H1 (cell line): ENCODE data around the gene EPHA7. TPM values are rescaled to one million over a fixed set of nuclear protein-coding genes. Genes with fewer than 3 reads are reported as not detected.

Source experiments
- SIRT6 ChIP-seq: IDR thresholded peaks from one replicate; pipeline ENCODE4 v1.7.1; 2012; ENCODE audit warnings: low read length, inconsistent platforms
- SIX5 ChIP-seq: IDR thresholded peaks from 2 replicates; pipeline ENCODE4 v1.6.1; 2011; ENCODE audit warnings: mild to moderate bottlenecking, low read depth, low read length
- polyA plus RNA-seq, 7 experiments: library from polyadenylated mRNA; depleted of rRNA in 3 of 7; stranded (reverse) in 5 of 7; unstranded in 2 of 7; fragments of >200 nt in 5 of 7; fragments of 200-250 nt in 2 of 7; gene quantifications; 1 replicate in 5 of 7; 2 replicates in 1 of 7; 4 replicates in 1 of 7; pipeline versions ENCODE4 v1.2.1 to v1.2.3, GENCODE V29; 2011 to 2013; ENCODE audit warnings: missing spikeins in 2 of 7, mixed read lengths in 2 of 7
- total RNA-seq: library from RNA; stranded (reverse); fragmentation: NEBNext Ultra II Directional; extraction: Animal tissue kit (Norgen Biotek cat#: 25700); gene quantifications from 2 replicates; pipeline ENCODE4 v1.2.1, GENCODE V29; 2021
- TF ChIP-seq, protein P1 (sequence below): fragments of 300-600 bp; sonication (generic); IDR thresholded peaks from 2 replicates; pipeline ENCODE4 v1.7.1; 2012; ENCODE audit warnings: low read length, moderate library complexity, mild to moderate bottlenecking, inconsistent platforms; ENCODE audit not compliant: insufficient replicate concordance

EPHA7 gene
- total and polyA plus RNA-seq, 2 of the 8 experiments (the other 6 are each of a cell fraction or from before 2014, with no cell fraction given) = 1.3 to 6.8 TPM

DNA sequence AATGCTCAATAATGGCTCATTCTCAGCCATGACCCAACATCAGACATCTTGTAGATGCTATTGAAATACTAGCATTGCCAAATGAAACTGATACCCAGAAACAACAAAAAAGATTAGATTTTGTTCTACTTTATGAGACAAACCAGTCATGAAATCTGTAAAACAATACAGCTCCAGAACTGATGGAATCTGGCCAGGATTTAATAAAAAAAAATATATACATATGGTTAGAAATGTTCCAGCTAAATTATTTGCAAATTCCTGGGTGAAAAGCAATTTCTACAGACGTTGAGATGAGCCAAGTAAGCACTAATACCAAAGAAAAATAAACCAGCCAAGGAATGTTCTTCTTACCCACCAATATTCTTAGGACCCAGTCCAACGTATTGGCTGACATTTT is 201.3 kb downstream of the EPHA7 start (continued):
- TF ChIP-seq, protein P1, sequence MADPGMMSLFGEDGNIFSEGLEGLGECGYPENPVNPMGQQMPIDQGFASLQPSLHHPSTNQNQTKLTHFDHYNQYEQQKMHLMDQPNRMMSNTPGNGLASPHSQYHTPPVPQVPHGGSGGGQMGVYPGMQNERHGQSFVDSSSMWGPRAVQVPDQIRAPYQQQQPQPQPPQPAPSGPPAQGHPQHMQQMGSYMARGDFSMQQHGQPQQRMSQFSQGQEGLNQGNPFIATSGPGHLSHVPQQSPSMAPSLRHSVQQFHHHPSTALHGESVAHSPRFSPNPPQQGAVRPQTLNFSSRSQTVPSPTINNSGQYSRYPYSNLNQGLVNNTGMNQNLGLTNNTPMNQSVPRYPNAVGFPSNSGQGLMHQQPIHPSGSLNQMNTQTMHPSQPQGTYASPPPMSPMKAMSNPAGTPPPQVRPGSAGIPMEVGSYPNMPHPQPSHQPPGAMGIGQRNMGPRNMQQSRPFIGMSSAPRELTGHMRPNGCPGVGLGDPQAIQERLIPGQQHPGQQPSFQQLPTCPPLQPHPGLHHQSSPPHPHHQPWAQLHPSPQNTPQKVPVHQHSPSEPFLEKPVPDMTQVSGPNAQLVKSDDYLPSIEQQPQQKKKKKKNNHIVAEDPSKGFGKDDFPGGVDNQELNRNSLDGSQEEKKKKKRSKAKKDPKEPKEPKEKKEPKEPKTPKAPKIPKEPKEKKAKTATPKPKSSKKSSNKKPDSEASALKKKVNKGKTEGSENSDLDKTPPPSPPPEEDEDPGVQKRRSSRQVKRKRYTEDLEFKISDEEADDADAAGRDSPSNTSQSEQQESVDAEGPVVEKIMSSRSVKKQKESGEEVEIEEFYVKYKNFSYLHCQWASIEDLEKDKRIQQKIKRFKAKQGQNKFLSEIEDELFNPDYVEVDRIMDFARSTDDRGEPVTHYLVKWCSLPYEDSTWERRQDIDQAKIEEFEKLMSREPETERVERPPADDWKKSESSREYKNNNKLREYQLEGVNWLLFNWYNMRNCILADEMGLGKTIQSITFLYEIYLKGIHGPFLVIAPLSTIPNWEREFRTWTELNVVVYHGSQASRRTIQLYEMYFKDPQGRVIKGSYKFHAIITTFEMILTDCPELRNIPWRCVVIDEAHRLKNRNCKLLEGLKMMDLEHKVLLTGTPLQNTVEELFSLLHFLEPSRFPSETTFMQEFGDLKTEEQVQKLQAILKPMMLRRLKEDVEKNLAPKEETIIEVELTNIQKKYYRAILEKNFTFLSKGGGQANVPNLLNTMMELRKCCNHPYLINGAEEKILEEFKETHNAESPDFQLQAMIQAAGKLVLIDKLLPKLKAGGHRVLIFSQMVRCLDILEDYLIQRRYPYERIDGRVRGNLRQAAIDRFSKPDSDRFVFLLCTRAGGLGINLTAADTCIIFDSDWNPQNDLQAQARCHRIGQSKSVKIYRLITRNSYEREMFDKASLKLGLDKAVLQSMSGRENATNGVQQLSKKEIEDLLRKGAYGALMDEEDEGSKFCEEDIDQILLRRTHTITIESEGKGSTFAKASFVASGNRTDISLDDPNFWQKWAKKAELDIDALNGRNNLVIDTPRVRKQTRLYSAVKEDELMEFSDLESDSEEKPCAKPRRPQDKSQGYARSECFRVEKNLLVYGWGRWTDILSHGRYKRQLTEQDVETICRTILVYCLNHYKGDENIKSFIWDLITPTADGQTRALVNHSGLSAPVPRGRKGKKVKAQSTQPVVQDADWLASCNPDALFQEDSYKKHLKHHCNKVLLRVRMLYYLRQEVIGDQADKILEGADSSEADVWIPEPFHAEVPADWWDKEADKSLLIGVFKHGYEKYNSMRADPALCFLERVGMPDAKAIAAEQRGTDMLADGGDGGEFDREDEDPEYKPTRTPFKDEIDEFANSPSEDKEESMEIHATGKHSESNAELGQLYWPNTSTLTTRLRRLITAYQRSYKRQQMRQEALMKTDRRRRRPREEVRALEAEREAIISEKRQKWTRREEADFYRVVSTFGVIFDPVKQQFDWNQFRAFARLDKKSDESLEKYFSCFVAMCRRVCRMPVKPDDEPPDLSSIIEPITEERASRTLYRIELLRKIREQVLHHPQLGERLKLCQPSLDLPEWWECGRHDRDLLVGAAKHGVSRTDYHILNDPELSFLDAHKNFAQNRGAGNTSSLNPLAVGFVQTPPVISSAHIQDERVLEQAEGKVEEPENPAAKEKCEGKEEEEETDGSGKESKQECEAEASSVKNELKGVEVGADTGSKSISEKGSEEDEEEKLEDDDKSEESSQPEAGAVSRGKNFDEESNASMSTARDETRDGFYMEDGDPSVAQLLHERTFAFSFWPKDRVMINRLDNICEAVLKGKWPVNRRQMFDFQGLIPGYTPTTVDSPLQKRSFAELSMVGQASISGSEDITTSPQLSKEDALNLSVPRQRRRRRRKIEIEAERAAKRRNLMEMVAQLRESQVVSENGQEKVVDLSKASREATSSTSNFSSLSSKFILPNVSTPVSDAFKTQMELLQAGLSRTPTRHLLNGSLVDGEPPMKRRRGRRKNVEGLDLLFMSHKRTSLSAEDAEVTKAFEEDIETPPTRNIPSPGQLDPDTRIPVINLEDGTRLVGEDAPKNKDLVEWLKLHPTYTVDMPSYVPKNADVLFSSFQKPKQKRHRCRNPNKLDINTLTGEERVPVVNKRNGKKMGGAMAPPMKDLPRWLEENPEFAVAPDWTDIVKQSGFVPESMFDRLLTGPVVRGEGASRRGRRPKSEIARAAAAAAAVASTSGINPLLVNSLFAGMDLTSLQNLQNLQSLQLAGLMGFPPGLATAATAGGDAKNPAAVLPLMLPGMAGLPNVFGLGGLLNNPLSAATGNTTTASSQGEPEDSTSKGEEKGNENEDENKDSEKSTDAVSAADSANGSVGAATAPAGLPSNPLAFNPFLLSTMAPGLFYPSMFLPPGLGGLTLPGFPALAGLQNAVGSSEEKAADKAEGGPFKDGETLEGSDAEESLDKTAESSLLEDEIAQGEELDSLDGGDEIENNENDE = no peak
- TF ChIP-seq SIRT6 = no peak
- TF ChIP-seq SIX5 = no peak
- TF ChIP-seq, all 59 proteins: peak for 0
